Nucleus accumbens (tissue), 56 donors: Measurements from ENCODE around the gene RUFY3.

Source experiments
- DNase-seq, 56 donors: peaks; one replicate each; lab custom pipeline; 2025; lab: John Stamatoyannopoulos, UW

Gene RUFY3

GRCh38 chr4:70838204-70838603 is 116.4 kb downstream of the RUFY3 start:
- no peak for DNase-seq

DNA sequence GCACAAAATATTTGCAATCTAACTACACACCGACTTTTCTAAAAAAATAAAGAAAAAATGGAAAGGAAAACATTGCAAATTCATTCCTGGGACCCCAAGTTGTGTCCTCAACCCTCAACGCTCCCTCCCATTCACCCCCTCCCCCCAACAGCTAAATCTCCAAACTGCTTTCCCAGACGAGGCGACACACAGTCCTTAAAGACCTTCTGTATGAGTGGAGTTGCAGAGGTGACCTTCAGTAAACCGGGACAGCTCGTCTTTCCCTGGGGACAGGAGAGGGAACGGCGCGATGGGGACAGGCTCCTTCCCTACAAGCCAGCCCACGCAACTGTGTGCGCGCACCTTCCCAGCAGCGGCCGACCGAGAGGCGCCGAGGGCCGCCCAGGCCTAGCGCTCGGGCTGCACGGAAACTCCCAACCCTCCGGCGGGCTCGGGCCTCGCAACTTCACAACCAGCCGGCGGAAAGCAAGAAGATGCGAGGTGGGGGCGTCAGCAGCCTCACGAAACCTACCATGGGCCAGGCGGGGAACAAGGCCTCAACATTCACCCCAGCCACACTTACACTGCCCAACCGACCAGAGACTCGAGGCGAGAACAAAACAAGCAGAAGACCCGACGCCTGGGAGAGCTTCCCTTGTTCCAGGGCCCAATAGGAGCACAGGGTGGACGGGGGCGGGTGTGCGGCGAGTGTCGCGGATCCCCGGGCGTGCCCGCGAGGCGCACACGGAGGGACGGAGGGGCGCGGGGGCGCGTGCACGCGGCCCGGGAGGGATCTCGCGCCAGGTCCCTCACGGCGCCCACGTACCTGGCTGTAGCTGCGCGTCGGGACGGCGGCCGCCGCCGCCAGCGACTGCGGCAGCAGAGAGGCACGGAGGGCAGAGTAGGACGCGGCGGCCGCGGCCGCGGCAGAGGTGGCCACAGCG is 117.2 kb downstream of the RUFY3 start:
- DNase-seq: peak in 51 of 56 donors; percentile 4 to 74 (median 51)

DNA sequence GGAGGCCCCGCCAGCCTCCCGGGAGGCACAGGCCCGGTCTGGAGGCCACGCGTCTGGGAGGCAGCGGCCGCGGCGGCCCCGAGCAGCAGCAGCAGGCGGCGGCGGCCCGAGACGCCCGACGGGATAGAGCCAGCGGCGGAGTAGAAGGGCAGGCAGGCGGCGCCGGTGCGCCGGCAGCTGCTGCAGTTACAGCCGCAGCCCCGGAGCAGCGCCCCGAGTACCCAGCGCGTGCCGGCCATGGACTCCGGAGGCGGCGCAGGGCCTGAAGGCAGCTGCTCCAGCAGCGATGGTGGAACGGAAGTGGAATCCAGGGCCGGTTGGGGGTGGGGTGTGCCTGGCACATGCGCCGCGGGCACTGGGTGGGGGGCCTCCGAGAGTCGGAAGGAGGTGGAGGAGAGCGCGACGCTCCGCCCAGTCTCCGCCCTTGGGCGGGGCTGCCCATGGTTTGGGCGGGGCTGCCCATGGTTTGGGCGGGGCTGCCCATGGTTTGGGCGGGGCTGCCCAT is 117.9 kb downstream of the RUFY3 start, which contains the start of gene GRSF1:
Gene GRSF1 (minus strand): TSS at position 302 of the 505 bp plus-strand sequence. CDS start 63 bp downstream, at position 239.
- DNase-seq: peak; percentile 21 to 96 (median 86)

- peak in 26 of 56 donors; percentile 0 to 68 (median 20) for DNase-seq
These were observed 118.4 kb downstream of the RUFY3 start for GRCh38 chr4:70840137-70840536.

GRCh38 chr4:70840631-70841030 is 118.9 kb downstream of the RUFY3 start:
- peak in 1 of 56 donors; percentile 4 for DNase-seq

GRCh38 chr4:70841211-70841610 is 119.4 kb downstream of the RUFY3 start:
- DNase-seq: no peak

GRCh38 chr4:70841951-70842350 is 120.2 kb downstream of the RUFY3 start:
- DNase-seq: no peak

DNA sequence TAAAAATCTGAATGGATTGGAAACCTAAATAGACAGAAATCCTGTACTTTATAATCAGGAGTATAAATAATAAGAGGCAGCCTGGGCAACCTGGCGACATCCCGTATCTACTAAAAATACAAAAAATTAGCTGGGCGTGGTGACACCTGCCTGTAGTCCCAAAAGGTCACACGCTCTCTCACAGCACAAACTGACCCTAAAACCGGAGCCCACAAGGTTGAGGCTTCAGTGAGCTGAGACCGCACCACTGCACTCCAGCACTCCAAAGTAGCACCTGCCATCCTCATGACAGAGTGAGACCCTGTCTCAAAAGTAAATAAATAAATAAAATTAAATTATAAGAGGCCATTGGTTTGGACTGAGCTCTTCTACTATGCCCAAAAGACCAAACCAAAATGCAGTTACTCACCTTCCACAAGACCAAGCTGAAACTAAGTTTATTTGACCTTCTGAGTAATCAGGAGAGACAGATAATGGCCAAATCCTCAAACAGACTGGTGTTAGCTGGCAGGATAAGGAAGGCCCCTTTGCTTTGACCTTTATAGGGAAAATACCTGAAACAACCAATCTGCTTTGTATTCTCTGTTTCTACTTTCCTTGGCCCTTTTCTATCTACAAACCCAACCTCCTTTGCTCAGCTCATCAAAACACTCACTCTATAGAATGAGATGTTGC is 121.1 kb downstream of the RUFY3 start:
- no peak for DNase-seq

- no peak for DNase-seq
These were observed 122.4 kb downstream of the RUFY3 start for GRCh38 chr4:70844180-70844579.

- DNase-seq: no peak
These were observed 127.5 kb downstream of the RUFY3 start for GRCh38 chr4:70849291-70849690.

GRCh38 chr4:70855464-70855863 is 133.7 kb downstream of the RUFY3 start:
- no peak for DNase-seq
